ENCODE data around the gene SAXO2. TPM values are rescaled to one million over a fixed set of nuclear protein-coding genes. Genes with fewer than 3 reads are reported as not detected.

SAXO2 gene
- 1.8 to 2.4 TPM (median 2.2 TPM) in 5 replicates for total RNA-seq (2022; extraction: Qiagen RNA extraction; ENCODE audit: low read depth)

GRCh38 chr15:82262422-82263026 is at the start of gene SAXO2, which contains the start of gene EFL1:
TSS of gene SAXO2 (plus strand) at chr15:82262818. CDS start at chr15:82262880, 62 bp downstream.
TSS of gene EFL1 (minus strand) at chr15:82262734. CDS start at chr15:82261778, 956 bp downstream.

Other genes starting within 250 kb of the SAXO2 start
- gene MEX3B, start 216.8 kb upstream of the SAXO2 start, total RNA-seq (2022; extraction: Qiagen RNA extraction; ENCODE audit: low read depth): 4.6 to 6.7 TPM (median 5.4 TPM) in 5 replicates
- gene EFL1, start 84 bp upstream of the SAXO2 start, total RNA-seq (2022; extraction: Qiagen RNA extraction; ENCODE audit: low read depth): 22.7 to 31.7 TPM (median 25.0 TPM) in 5 replicates
- 0.43 to 0.74 TPM (median 0.69 TPM) in 5 replicates for gene GOLGA6L10, start 86.7 kb downstream of the SAXO2 start, total RNA-seq (2022; extraction: Qiagen RNA extraction; ENCODE audit: low read depth)
- 2.4 to 3.5 TPM (median 3.0 TPM) in 5 replicates for gene GOLGA6L9, start 167.0 kb downstream of the SAXO2 start, total RNA-seq (2022; extraction: Qiagen RNA extraction; ENCODE audit: low read depth)

Data from A549 treated with DMSO at 1 μM for 4 hours (cell line).